ENCODE data around the gene PRPSAP1.

DNA sequence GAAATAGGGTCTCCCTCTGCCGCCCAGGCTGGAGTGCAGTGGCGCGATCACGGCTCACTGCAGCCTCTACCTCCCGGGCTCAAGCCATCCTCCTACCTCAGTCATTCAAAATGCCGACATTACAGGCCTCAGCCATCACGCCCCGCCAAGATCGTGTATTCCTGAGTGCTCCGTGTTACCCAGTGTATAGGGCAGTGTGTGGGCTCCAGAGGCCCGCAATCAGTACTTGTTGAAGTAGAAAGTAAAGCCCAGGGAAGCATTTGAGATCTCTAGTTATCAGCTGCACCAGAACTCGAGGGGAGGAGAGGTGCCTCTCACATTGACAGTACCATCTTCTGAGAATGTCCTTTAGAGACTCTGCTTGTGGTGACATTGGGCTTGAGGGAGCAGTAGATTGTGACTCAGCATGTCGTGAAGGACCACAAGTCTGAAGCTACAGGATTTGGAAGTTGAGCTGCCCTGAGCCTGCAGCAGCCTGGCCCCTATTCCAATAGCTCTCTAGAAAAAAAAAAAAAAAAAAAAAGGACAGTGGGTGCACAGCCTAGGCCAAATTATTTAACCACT, 1.1 kb upstream of the PRPSAP1 start:
- TF ChIP-seq, protein P1, sequence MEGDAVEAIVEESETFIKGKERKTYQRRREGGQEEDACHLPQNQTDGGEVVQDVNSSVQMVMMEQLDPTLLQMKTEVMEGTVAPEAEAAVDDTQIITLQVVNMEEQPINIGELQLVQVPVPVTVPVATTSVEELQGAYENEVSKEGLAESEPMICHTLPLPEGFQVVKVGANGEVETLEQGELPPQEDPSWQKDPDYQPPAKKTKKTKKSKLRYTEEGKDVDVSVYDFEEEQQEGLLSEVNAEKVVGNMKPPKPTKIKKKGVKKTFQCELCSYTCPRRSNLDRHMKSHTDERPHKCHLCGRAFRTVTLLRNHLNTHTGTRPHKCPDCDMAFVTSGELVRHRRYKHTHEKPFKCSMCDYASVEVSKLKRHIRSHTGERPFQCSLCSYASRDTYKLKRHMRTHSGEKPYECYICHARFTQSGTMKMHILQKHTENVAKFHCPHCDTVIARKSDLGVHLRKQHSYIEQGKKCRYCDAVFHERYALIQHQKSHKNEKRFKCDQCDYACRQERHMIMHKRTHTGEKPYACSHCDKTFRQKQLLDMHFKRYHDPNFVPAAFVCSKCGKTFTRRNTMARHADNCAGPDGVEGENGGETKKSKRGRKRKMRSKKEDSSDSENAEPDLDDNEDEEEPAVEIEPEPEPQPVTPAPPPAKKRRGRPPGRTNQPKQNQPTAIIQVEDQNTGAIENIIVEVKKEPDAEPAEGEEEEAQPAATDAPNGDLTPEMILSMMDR (IDR thresholded peaks at IDR 0.05) = no peak
- TF ChIP-seq POLR2AphosphoS5 (IDR thresholded peaks at IDR 0.05; ENCODE audit: insufficient read depth in 1 of 2, low read depth in 1 of 2) (no peak), POLR2A (IDR thresholded peaks at IDR 0.05) (no peak)

Data from vagina (tissue), 2 donors.